PFSK-1 (cell line): ENCODE measurements around the gene TENT5C.

Experiments used
- FOXP2 ChIP-seq: optimal IDR thresholded peaks from 2 replicates; pipeline ENCODE3; 2011; ENCODE audit warnings: borderline replicate concordance, control low read depth, inconsistent platforms; ENCODE audit not compliant: insufficient read depth; ENCODE audit errors: extremely low read length, extremely low read depth
- POLR2AphosphoS5 ChIP-seq: IDR thresholded peaks from 2 replicates; pipeline ENCODE4 v1.6.1; 2012; ENCODE audit warnings: low read depth, mild to moderate bottlenecking, control low read depth, low read length, moderate library complexity
- REST ChIP-seq, 2 experiments: IDR thresholded peaks; 2 replicates each; pipeline versions ENCODE4 v1.6.1 to v1.8.0; 2011 to 2012; ENCODE audit warnings: low read depth in 2 of 2, low read length in 2 of 2, control low read depth in 1 of 2, inconsistent platforms in 1 of 2, mild to moderate bottlenecking in 1 of 2, moderate library complexity in 1 of 2; ENCODE audit not compliant: insufficient read depth in 1 of 2
- SIN3A ChIP-seq: IDR thresholded peaks from 2 replicates; pipeline ENCODE4 v1.6.1; 2012; ENCODE audit warnings: mild to moderate bottlenecking, low read length, moderate library complexity, borderline replicate concordance; ENCODE audit not compliant: insufficient read depth
- TAF1 ChIP-seq: IDR thresholded peaks from 2 replicates; pipeline ENCODE4 v1.6.1; 2012; ENCODE audit warnings: low read length, control low read depth, borderline replicate concordance; ENCODE audit not compliant: insufficient read depth

- TF ChIP-seq TAF1 (no peak), POLR2AphosphoS5 (no peak), FOXP2 (no peak), REST (IDR thresholded peaks at IDR 0.05; ENCODE audit: insufficient read depth in 1 of 2, low read depth in 2 of 2, low read length in 2 of 2) (no peak), SIN3A (no peak)
Observed at GRCh38 chr1:117646956-117647355, 41.1 kb downstream of the TENT5C start.
